H1 (cell line): ENCODE data around the gene NMT1.

Source experiments
- EZH2 ChIP-seq: fragments of 200-600 bp; sonication (generic); IDR thresholded peaks from 2 replicates; pipeline ENCODE4 v1.7.1; 2012; ENCODE audit warnings: low read depth, mild to moderate bottlenecking, moderate library complexity, low read length, inconsistent platforms; ENCODE audit not compliant: severe bottlenecking
- GTF2F1 ChIP-seq: IDR thresholded peaks from 2 replicates; pipeline ENCODE4 v1.6.1; 2012; ENCODE audit warnings: low read depth, low read length, improper control_type of control experiment, borderline replicate concordance
- JUND ChIP-seq: IDR thresholded peaks from 2 replicates; pipeline ENCODE4 v1.6.1; 2011; ENCODE audit warnings: mild to moderate bottlenecking, improper control_type of control experiment, low read length
- NRF1 ChIP-seq: IDR thresholded peaks from 2 replicates; pipeline ENCODE4 v1.6.1; 2011; ENCODE audit warnings: mild to moderate bottlenecking, low read depth, low read length, improper control_type of control experiment
- POLR2A ChIP-seq, 2 experiments: IDR thresholded peaks; 1 replicate in 1 of 2; 2 replicates in 1 of 2; pipeline ENCODE4 v1.6.1; 2011; ENCODE audit warnings: low read depth in 2 of 2, low read length in 2 of 2, mild to moderate bottlenecking in 2 of 2; ENCODE audit errors: control extremely low read depth in 1 of 2
- POLR2AphosphoS5 ChIP-seq: IDR thresholded peaks from 2 replicates; pipeline ENCODE4 v1.6.1; 2011; ENCODE audit warnings: low read depth, low read length
- RFX5 ChIP-seq: IDR thresholded peaks from 2 replicates; pipeline ENCODE4 v1.6.1; 2011; ENCODE audit warnings: low read depth, low read length, improper control_type of control experiment, borderline replicate concordance
- SIN3A ChIP-seq, 2 experiments: IDR thresholded peaks in 1 of 2; conservative IDR thresholded peaks in 1 of 2; 2 replicates each; pipeline ENCODE4 v1.6.1; 2011 to 2012; ENCODE audit warnings: low read length in 2 of 2, improper control_type of control experiment in 1 of 2, low read depth in 1 of 2, mild to moderate bottlenecking in 1 of 2
- TAF1 ChIP-seq: IDR thresholded peaks from 2 replicates; pipeline ENCODE4 v1.6.1; 2011; ENCODE audit warnings: mild to moderate bottlenecking, low read depth, low read length
- TAF7 ChIP-seq: optimal IDR thresholded peaks from 2 replicates; pipeline ENCODE3; 2011; ENCODE audit warnings: low read depth, mild to moderate bottlenecking, inconsistent platforms, low read length, moderate library complexity, borderline replicate concordance
- YY1 ChIP-seq: IDR thresholded peaks from 2 replicates; pipeline ENCODE4 v1.6.1; 2011; ENCODE audit warnings: low read depth, mild to moderate bottlenecking, low read length
- TF ChIP-seq, protein P1 (sequence below): IDR thresholded peaks from 2 replicates; pipeline ENCODE4 v1.6.1; 2012; ENCODE audit warnings: inconsistent platforms
- TF ChIP-seq, protein P2 (sequence below), 3 experiments: IDR thresholded peaks; 1 replicate in 2 of 3; 2 replicates in 1 of 3; pipeline versions ENCODE4 v1.5.1 to v1.6.1; 2011; ENCODE audit warnings: low read length in 3 of 3, mild to moderate bottlenecking in 3 of 3, inconsistent platforms in 2 of 3, low read depth in 1 of 3, moderate library complexity in 1 of 3; ENCODE audit not compliant: insufficient read depth in 1 of 3; ENCODE audit errors: control extremely low read depth in 1 of 3

DNA sequence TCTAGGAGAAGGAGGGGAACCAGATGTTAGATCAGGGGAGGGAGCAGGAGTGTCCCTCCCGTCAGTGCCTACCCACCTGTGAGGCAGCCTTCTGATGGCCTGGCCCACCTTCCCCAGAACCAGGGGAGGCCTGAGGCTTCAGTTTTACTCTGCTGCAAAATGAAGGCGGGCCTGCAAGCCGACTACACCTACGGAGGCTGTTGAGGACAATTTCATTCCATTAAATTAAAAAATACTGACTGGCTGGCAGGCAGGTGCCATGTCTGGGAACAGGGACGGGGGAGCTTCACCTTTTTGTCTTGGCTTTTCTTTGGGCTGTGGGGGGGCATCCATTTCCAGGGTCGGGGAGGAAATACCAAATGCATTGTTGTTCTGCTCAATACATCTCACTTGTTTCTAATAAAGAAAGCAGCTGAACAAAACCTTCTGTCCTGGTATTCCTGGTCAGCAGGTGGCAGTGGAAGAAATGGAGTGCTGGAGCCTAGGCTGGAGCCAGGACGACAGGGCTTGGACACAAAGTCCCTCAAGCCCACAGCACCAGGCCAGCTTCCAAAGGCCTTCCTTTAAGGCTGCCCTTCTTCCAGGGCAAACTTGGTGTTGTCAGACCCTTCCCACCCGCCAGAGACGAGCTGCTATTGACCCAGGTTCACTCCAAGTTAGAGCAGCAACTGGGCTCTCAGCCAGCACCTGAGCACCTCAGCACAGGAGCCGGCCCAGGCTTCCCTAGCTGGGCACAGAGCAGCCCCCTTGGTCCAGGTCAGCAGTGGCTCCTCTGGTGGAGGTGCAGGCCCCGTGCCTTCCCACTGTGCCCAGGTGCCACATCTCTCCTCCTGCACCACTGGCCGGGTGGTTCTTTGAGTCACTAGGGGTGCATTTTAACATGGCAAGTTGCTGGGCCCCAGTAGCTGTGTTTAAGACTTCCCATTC lies 47.7 kb downstream of the NMT1 start:
- no peak for TF ChIP-seq TAF1
- no peak for TF ChIP-seq NRF1
- TF ChIP-seq, protein P1, sequence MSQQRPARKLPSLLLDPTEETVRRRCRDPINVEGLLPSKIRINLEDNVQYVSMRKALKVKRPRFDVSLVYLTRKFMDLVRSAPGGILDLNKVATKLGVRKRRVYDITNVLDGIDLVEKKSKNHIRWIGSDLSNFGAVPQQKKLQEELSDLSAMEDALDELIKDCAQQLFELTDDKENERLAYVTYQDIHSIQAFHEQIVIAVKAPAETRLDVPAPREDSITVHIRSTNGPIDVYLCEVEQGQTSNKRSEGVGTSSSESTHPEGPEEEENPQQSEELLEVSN: no peak
- TF ChIP-seq, protein P2, sequence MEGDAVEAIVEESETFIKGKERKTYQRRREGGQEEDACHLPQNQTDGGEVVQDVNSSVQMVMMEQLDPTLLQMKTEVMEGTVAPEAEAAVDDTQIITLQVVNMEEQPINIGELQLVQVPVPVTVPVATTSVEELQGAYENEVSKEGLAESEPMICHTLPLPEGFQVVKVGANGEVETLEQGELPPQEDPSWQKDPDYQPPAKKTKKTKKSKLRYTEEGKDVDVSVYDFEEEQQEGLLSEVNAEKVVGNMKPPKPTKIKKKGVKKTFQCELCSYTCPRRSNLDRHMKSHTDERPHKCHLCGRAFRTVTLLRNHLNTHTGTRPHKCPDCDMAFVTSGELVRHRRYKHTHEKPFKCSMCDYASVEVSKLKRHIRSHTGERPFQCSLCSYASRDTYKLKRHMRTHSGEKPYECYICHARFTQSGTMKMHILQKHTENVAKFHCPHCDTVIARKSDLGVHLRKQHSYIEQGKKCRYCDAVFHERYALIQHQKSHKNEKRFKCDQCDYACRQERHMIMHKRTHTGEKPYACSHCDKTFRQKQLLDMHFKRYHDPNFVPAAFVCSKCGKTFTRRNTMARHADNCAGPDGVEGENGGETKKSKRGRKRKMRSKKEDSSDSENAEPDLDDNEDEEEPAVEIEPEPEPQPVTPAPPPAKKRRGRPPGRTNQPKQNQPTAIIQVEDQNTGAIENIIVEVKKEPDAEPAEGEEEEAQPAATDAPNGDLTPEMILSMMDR (IDR thresholded peaks at IDR 0.05; ENCODE audit: control extremely low read depth in 1 of 3, insufficient read depth in 1 of 3, low read depth in 1 of 3, low read length in 3 of 3): no peak
- TF ChIP-seq POLR2A (IDR thresholded peaks at IDR 0.05; ENCODE audit: control extremely low read depth in 1 of 2, low read depth in 2 of 2, low read length in 2 of 2): no peak
- no peak for TF ChIP-seq YY1
- no peak for TF ChIP-seq RFX5
- TF ChIP-seq POLR2AphosphoS5: no peak
- no peak for TF ChIP-seq EZH2
- no peak for TF ChIP-seq GTF2F1
- TF ChIP-seq TAF7: no peak
- no peak for TF ChIP-seq SIN3A (conservative IDR thresholded peaks at IDR 0.05 in 1 of 2, IDR thresholded peaks at IDR 0.05 in 1 of 2; ENCODE audit: low read depth in 1 of 2, low read length in 2 of 2)
- TF ChIP-seq JUND: no peak
